AG09309 (cell line): ENCODE results near the gene C1orf185.
A peak's percentile ranks its signal among the peaks of the same experiment; 100 is the strongest.
"Not testable (repeated sequence)": the region's sequence is repeated elsewhere in the genome, so short reads cannot be mapped to it uniquely, and the experiment has no call there.

Experiments used
- DNase-seq: peaks from one replicate; pipeline ENCODE4 v3.0.0-alpha.2; 2010; ENCODE audit warnings: low read depth
- H3K4me3 ChIP-seq: 2 replicates; pipeline ENCODE4 v1.5.1; 2011; ENCODE audit warnings: mild to moderate bottlenecking, low read depth, low read length, moderate library complexity; ENCODE audit not compliant: control insufficient read depth
- TF ChIP-seq, protein P1 (sequence below): IDR thresholded peaks from 2 replicates; pipeline ENCODE4 v1.5.1; 2011; ENCODE audit warnings: mild to moderate bottlenecking, low read depth, low read length, inconsistent platforms; ENCODE audit not compliant: insufficient read depth, control insufficient read depth; ENCODE audit errors: missing control alignments

The C1orf185 gene

DNA sequence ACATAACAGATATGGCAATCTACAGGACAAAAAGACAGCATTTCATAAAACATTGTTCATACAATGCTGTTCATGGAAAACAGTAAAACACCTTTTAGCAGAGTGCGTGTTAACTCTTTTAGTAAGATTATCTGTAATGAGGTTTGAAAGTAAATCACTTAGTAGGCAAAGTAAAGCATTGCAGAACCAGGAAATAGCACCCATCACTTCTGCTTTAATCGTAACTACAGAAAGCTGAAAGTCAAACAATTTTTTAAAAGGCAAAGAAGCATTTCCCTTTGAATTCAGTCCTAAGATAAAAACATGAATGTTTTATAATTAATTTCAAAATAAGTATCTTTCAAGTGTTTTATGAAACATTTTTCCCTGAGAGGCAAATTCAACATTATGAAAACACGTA is 70.8 kb downstream of the C1orf185 start:
- H3K4me3 ChIP-seq: no peak overlapping the region
- TF ChIP-seq, protein P1, sequence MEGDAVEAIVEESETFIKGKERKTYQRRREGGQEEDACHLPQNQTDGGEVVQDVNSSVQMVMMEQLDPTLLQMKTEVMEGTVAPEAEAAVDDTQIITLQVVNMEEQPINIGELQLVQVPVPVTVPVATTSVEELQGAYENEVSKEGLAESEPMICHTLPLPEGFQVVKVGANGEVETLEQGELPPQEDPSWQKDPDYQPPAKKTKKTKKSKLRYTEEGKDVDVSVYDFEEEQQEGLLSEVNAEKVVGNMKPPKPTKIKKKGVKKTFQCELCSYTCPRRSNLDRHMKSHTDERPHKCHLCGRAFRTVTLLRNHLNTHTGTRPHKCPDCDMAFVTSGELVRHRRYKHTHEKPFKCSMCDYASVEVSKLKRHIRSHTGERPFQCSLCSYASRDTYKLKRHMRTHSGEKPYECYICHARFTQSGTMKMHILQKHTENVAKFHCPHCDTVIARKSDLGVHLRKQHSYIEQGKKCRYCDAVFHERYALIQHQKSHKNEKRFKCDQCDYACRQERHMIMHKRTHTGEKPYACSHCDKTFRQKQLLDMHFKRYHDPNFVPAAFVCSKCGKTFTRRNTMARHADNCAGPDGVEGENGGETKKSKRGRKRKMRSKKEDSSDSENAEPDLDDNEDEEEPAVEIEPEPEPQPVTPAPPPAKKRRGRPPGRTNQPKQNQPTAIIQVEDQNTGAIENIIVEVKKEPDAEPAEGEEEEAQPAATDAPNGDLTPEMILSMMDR: no peak
- DNase-seq: no peak

DNA sequence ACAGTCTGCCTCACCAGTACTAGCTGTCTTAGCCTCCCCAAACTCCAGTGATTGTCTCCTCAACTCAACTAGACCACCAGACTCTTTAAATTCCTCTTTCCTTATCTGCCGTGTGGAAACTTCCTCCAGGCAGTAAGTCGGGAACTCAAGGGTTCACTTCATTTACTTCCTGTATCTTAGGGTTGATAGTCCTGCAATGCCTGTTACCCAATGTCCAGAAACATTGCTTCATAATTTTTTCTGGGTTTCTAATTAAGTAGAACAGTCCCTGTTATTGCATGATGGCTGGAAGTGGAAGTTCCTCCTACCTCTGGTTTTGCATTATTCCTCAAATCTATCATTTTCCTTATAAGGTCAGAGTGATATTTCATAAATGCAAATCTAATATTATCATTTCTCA is 73.2 kb downstream of the C1orf185 start:
- no peak overlapping the region for H3K4me3 ChIP-seq
- DNase-seq: no peak
- TF ChIP-seq, protein P1: no peak

DNA sequence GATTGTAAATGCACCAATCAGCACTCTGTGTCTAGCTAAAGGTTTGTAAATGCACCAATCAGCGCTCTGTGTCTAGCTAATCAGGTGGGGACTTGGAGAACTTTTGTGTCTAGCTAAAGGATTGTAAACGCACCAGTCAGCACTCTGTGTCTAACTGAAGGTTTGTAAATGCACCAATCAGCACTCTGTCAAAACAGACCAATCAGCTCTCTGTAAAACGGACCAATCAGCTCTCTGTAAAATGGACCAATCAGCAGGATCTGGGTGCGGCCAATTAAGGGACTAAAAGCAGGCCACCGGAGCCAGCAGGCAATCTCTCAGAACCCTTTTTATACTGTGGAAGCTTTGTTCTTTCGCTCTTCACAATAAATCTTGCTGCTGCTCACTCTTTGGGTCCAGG is 76.0 kb downstream of the C1orf185 start:
- H3K4me3 ChIP-seq, DNase-seq: not testable (repeated sequence)

GRCh38 chr1:51188230-51188629 is 86.2 kb downstream of the C1orf185 start:
- no peak for DNase-seq
- no peak overlapping the region for H3K4me3 ChIP-seq
- TF ChIP-seq, protein P1: no peak

DNA sequence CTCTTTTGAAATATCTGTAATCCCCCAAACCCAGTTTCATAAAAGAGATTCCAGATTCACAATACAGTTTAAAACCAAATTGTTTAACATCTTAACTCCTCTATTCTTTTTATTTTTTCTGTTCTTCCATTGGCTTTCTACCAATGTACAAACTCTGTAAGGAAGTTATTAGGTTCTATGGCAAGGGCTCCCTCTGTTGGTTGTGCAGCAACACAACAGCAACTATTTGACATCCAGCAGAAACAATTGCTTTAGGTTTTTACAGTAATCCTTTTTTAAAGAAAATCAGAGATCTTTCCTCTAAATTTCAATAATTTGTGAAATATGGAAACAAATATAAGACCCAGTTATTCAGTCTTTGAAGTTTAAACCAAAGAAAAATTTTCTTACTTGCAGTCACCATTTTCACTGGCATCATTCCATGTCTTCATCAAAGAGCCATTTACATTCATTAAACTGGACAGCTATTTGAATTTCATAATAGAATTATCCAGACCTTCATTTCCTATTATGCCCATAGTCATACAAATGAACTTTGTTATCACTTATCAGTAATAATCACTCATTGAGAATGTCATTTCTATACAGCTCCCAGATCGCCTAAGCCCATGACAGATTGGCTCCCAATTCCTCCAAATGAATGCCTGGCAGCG is 87.5 kb downstream of the C1orf185 start:
- no peak overlapping the region for H3K4me3 ChIP-seq
- TF ChIP-seq, protein P1: peak; percentile 84
- DNase-seq: peak; percentile 51

DNA sequence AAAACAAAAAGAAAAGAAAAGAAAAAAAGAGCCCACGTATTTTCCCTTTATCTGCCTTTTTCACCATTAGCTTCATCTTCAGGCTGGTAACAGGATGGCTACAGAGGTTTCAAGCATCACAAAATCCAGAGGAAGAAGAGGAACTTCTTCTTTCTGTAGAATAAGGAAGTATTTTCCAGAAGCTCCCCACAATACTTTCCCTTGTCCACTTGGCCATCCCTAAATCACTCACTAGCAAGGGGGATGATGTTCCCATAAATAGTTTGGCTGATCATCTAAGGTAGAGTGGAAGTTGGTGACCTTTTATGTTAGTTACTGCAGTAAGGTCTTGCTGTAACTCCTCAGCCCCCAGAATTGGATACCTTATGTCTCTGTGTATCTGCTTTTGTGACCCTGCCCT is 88.9 kb downstream of the C1orf185 start:
- TF ChIP-seq, protein P1: no peak
- DNase-seq: no peak
- H3K4me3 ChIP-seq: no peak overlapping the region

GRCh38 chr1:51192213-51192843 is 90.3 kb downstream of the C1orf185 start:
- TF ChIP-seq, protein P1: peak; percentile 86
- H3K4me3 ChIP-seq: no peak overlapping the region
- DNase-seq: peak; percentile 63
